Liver (tissue), 3 donors: ENCODE measurements around the gene ZC3H8.

Experiments
- CTCF ChIP-seq: fragments of 150-350 bp; IDR thresholded peaks from 2 replicates; pipeline ENCODE4 v1.5.1; 2017; ENCODE audit warnings: improper control_type of control experiment, low read depth, low read length; ENCODE audit not compliant: missing input control
- GABPA ChIP-seq, 2 donors: IDR thresholded peaks in 1 of 2; conservative IDR thresholded peaks in 1 of 2; 2 replicates each; pipeline ENCODE4 v1.6.1; 2016; ENCODE audit warnings: antibody characterized with exemption in 2 of 2, mild to moderate bottlenecking in 1 of 2, moderate library complexity in 1 of 2
- JUND ChIP-seq, 2 donors: IDR thresholded peaks; 2 replicates each; pipeline ENCODE4 v1.6.1; 2016; ENCODE audit warnings: antibody characterized with exemption in 2 of 2
- MAX ChIP-seq: IDR thresholded peaks from 2 replicates; pipeline ENCODE4 v1.6.1; 2016; ENCODE audit warnings: antibody characterized with exemption
- RAD21 ChIP-seq, 2 donors: IDR thresholded peaks; 2 replicates each; pipeline ENCODE4 v1.6.1; 2016; ENCODE audit warnings: antibody characterized with exemption in 2 of 2, mild to moderate bottlenecking in 2 of 2
- REST ChIP-seq: IDR thresholded peaks from 2 replicates; pipeline ENCODE4 v1.6.1; 2016; ENCODE audit warnings: antibody characterized with exemption, mild to moderate bottlenecking
- RXRA ChIP-seq, 2 donors: IDR thresholded peaks; 2 replicates each; pipeline ENCODE4 v1.6.1; 2017 to 2018; ENCODE audit warnings: antibody characterized with exemption in 2 of 2, mild to moderate bottlenecking in 1 of 2
- TAF1 ChIP-seq: conservative IDR thresholded peaks from 2 replicates; pipeline ENCODE4 v1.6.1; 2016; ENCODE audit warnings: antibody characterized with exemption, mild to moderate bottlenecking
- ZBTB33 ChIP-seq: IDR thresholded peaks from 2 replicates; pipeline ENCODE4 v1.6.1; 2016; ENCODE audit warnings: antibody characterized with exemption
- donor health status: healthy.
- donor health status: healthy.

- TF ChIP-seq CTCF, result no peak
- TF ChIP-seq ZBTB33, result no peak
- TF ChIP-seq RAD21 (IDR thresholded peaks at IDR 0.05), result no peak
- TF ChIP-seq TAF1, result no peak
- TF ChIP-seq GABPA (IDR thresholded peaks at IDR 0.05 in 1 of 2, conservative IDR thresholded peaks at IDR 0.05 in 1 of 2), result no peak
- no peak for TF ChIP-seq MAX
- TF ChIP-seq JUND (IDR thresholded peaks at IDR 0.05), result no peak
- no peak for TF ChIP-seq RXRA (IDR thresholded peaks at IDR 0.05)
- TF ChIP-seq REST, result no peak
These were observed 24.5 kb downstream of the ZC3H8 start for GRCh38 chr2:112230371-112230770.
